Liver (tissue), 9 donors: ENCODE measurements around the gene ALPK3. TPM values are rescaled to one million over a fixed set of nuclear protein-coding genes. Genes with fewer than 3 reads are reported as not detected.

Experiments used
- DNase-seq: peaks from one replicate; pipeline ENCODE4 v3.0.0-alpha.2; 2017; ENCODE audit warnings: low spot score
- H3K27ac ChIP-seq, 2 donors: one replicate each; pipeline ENCODE4 v1.7.0; 2013; ENCODE audit warnings: inconsistent platforms in 2 of 2, low read length in 2 of 2, control low read depth in 1 of 2, low read depth in 1 of 2, mild to moderate bottlenecking in 1 of 2
- H3K27me3 ChIP-seq, 4 donors: one replicate each; pipeline versions ENCODE4 v1.6.1 to v1.7.0; 2013; ENCODE audit warnings: low read length in 3 of 4, inconsistent platforms in 1 of 4, mild to moderate bottlenecking in 1 of 4, moderate library complexity in 1 of 4; ENCODE audit not compliant: control insufficient read depth in 4 of 4, insufficient read depth in 4 of 4
- H3K36me3 ChIP-seq, 4 donors: one replicate each; pipeline versions ENCODE4 v1.6.1 to v1.7.0; 2013; ENCODE audit warnings: low read length in 3 of 4, mild to moderate bottlenecking in 3 of 4, low read depth in 1 of 4, moderate library complexity in 1 of 4; ENCODE audit not compliant: control insufficient read depth in 4 of 4, insufficient read depth in 3 of 4
- H3K4me1 ChIP-seq, 4 donors: one replicate each; pipeline versions ENCODE4 v1.6.1 to v1.7.0; 2013; ENCODE audit warnings: low read length in 3 of 4, mild to moderate bottlenecking in 3 of 4, moderate library complexity in 1 of 4; ENCODE audit not compliant: control insufficient read depth in 4 of 4, insufficient read depth in 4 of 4
- H3K4me3 ChIP-seq, 3 donors: one replicate each; pipeline versions ENCODE4 v1.6.1 to v1.7.0; 2013; ENCODE audit warnings: low read length in 3 of 3, control low read depth in 1 of 3, low read depth in 1 of 3, mild to moderate bottlenecking in 1 of 3
- H3K9ac ChIP-seq, 2 donors: one replicate each; pipeline ENCODE4 v1.7.0; 2013; ENCODE audit warnings: low read length in 2 of 2, mild to moderate bottlenecking in 2 of 2, moderate library complexity in 2 of 2, control low read depth in 1 of 2, low read depth in 1 of 2
- H3K9me3 ChIP-seq, 4 donors: one replicate each; pipeline versions ENCODE4 v1.6.1 to v1.7.0; 2013; ENCODE audit warnings: low read length in 3 of 4; ENCODE audit not compliant: control insufficient read depth in 4 of 4
- EGR1 ChIP-seq, 2 donors: IDR thresholded peaks; 2 replicates each; pipeline ENCODE4 v1.6.1; 2016 to 2018; ENCODE audit warnings: antibody characterized with exemption in 2 of 2, low read depth in 2 of 2
- FOXA1 ChIP-seq: IDR thresholded peaks from 2 replicates; pipeline ENCODE4 v1.6.1; 2016; ENCODE audit warnings: antibody characterized with exemption
- FOXA2 ChIP-seq: IDR thresholded peaks from 2 replicates; pipeline ENCODE4 v1.6.1; 2016; ENCODE audit warnings: antibody characterized with exemption
- HNF4A ChIP-seq, 2 donors: conservative IDR thresholded peaks; 2 replicates each; pipeline ENCODE4 v1.6.1; 2016; ENCODE audit warnings: antibody characterized with exemption in 2 of 2, mild to moderate bottlenecking in 2 of 2
- HNF4G ChIP-seq: IDR thresholded peaks from 2 replicates; pipeline ENCODE4 v1.6.1; 2016; ENCODE audit warnings: antibody characterized with exemption
- JUND ChIP-seq, 2 donors: IDR thresholded peaks; 2 replicates each; pipeline ENCODE4 v1.6.1; 2016; ENCODE audit warnings: antibody characterized with exemption in 2 of 2
- NR2F2 ChIP-seq: IDR thresholded peaks from 2 replicates; pipeline ENCODE4 v1.6.1; 2016; ENCODE audit warnings: antibody characterized with exemption
- RAD21 ChIP-seq, 2 donors: IDR thresholded peaks; 2 replicates each; pipeline ENCODE4 v1.6.1; 2016; ENCODE audit warnings: antibody characterized with exemption in 2 of 2, mild to moderate bottlenecking in 2 of 2
- RXRA ChIP-seq, 2 donors: IDR thresholded peaks; 2 replicates each; pipeline ENCODE4 v1.6.1; 2017 to 2018; ENCODE audit warnings: antibody characterized with exemption in 2 of 2, mild to moderate bottlenecking in 1 of 2
- SP1 ChIP-seq: IDR thresholded peaks from 2 replicates; pipeline ENCODE4 v1.6.1; 2018; ENCODE audit warnings: antibody characterized with exemption, mild to moderate bottlenecking
- YY1 ChIP-seq: IDR thresholded peaks from 2 replicates; pipeline ENCODE4 v1.6.1; 2016; ENCODE audit warnings: antibody characterized with exemption, mild to moderate bottlenecking
- WGBS: extraction: QIAGEN DNeasy Blood & Tissue Kit; methylation state at CpG from one replicate; pipeline ENCODE4 v1.1.7; 2013; 5-methylcytosine and 5-hydroxymethylcytosine counted together
- polyA plus RNA-seq, 2 donors: library from polyadenylated mRNA; stranded (reverse) in 1 of 2; unstranded in 1 of 2; fragments of 200-250 nt in 1 of 2; fragments of >200 nt in 1 of 2; fragmentation: Nextera tagmentation in 1 of 2; extraction: Ambion mirVana in 1 of 2; gene quantifications; one replicate each; pipeline versions ENCODE4 v1.2.1 to v1.2.3, GENCODE V29; 2013 to 2015
- total RNA-seq, 2 donors: library from RNA; depleted of rRNA; stranded (reverse); fragments of >200 nt; gene quantifications; one replicate each; pipeline ENCODE4 v1.2.3, GENCODE V29; 2014
- TF ChIP-seq, protein P1 (sequence below): IDR thresholded peaks from 2 replicates; pipeline ENCODE4 v1.6.1; 2016; ENCODE audit warnings: antibody characterized with exemption
- TF ChIP-seq, protein P2 (sequence below): IDR thresholded peaks from 2 replicates; pipeline ENCODE4 v1.6.1; 2016; ENCODE audit warnings: antibody characterized with exemption
- TF ChIP-seq, protein P3 (sequence below): IDR thresholded peaks from 2 replicates; pipeline ENCODE4 v1.6.1; 2016; ENCODE audit warnings: antibody characterized with exemption, mild to moderate bottlenecking
- TF ChIP-seq, protein P4 (sequence below): IDR thresholded peaks from 2 replicates; pipeline ENCODE4 v1.6.1; 2016; ENCODE audit warnings: antibody characterized with exemption
- TF ChIP-seq, protein P5 (sequence below): fragments of 150-350 bp; IDR thresholded peaks from 2 replicates; pipeline ENCODE4 v1.5.1; 2017; ENCODE audit warnings: improper control_type of control experiment, low read depth, low read length; ENCODE audit not compliant: missing input control
- donor health status: healthy.
- donor health status: healthy.
- donor health status: healthy.
- donor health status: healthy.
- donor health status: healthy.

Gene ALPK3
- total and polyA plus RNA-seq, 4 donors, result 0.96 to 10.0 (median 2.8) TPM

DNA sequence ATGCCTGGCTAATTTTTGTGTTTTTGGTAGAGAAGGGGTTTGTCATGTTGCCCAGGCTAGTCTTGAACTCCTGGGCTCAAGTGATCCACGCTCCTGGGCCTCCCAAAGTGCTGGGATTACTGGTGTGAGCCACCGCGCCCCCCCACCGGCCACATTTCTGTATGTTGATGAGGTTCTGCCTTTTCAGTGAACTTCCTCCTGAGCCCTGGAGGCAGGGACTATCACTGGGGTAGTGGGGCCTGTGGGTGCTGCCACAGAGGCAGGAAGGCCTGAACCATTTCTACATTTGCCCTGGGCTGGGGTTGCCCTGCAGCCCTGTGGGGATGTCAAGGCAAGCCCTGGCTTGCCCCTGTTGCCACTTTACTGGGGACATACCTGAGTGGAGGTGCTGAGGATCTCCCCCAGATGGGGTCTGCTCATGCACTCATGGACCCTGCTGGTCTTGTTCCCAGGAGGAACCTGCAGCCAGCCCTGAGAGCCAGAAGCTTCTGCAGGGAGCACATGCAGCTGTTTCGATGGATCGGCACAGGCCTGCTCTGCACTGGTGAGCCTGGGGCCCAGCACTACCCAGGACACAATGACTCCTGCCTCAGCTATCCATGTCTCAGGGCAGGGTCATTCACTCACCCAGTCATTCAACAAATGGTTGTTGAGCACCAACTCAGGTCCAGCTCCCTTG lies 73.0 kb downstream of the ALPK3 start (continued):
- TF ChIP-seq, protein P1, sequence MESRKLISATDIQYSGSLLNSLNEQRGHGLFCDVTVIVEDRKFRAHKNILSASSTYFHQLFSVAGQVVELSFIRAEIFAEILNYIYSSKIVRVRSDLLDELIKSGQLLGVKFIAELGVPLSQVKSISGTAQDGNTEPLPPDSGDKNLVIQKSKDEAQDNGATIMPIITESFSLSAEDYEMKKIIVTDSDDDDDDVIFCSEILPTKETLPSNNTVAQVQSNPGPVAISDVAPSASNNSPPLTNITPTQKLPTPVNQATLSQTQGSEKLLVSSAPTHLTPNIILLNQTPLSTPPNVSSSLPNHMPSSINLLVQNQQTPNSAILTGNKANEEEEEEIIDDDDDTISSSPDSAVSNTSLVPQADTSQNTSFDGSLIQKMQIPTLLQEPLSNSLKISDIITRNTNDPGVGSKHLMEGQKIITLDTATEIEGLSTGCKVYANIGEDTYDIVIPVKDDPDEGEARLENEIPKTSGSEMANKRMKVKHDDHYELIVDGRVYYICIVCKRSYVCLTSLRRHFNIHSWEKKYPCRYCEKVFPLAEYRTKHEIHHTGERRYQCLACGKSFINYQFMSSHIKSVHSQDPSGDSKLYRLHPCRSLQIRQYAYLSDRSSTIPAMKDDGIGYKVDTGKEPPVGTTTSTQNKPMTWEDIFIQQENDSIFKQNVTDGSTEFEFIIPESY, result no peak

DNA sequence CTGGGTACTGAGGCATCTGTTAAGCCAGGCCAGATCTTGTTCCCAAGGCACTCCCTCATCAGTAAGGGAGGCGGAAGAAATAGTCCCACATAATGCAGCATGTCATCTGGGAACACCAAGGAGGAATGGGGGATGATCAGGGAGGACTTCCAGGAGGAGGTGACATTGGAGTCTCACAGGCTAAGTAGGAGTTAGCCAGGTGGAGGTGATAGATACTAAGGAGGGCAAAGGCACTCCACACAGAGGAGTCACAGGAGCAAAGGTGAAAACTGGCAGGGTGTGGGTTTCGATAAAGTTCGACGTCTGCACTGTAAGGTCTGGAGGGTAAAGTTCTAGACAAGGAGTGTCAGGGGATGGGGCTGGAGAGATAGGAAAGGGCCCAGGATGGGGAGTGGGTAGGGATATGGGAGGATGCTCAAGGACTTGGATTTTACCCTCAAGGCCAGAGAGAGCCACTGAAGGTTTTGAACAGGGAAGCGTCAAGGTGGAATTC lies 73.6 kb downstream of the ALPK3 start:
- no peaks in the 10 kb centered on the region for H3K9me3 ChIP-seq
- no peak overlapping the region for H3K9ac ChIP-seq
- no peak for DNase-seq
- no peaks in the 10 kb centered on the region for H3K27me3 ChIP-seq
- WGBS, result 81% methylated on average over 5 of the region's 5 CpGs
- H3K4me3 ChIP-seq, result no peak overlapping the region
- H3K27ac ChIP-seq, result no peak overlapping the region
- H3K36me3 ChIP-seq, result peaks cover 4 to 50% (median 37%) of the 10 kb centered on the region in 4 donors
- TF ChIP-seq HNF4A (conservative IDR thresholded peaks at IDR 0.05) (no peak), RAD21 (IDR thresholded peaks at IDR 0.05) (no peak), NR2F2 (no peak), FOXA1 (no peak), FOXA2 (no peak), EGR1 (IDR thresholded peaks at IDR 0.05; ENCODE audit: low read depth in 2 of 2) (no peak), HNF4G (no peak), SP1 (no peak), YY1 (no peak), RXRA (IDR thresholded peaks at IDR 0.05) (no peak), JUND (IDR thresholded peaks at IDR 0.05) (no peak)
- TF ChIP-seq, protein P2, sequence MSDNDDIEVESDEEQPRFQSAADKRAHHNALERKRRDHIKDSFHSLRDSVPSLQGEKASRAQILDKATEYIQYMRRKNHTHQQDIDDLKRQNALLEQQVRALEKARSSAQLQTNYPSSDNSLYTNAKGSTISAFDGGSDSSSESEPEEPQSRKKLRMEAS, result no peak
- TF ChIP-seq, protein P1, result no peak
- TF ChIP-seq, protein P3, sequence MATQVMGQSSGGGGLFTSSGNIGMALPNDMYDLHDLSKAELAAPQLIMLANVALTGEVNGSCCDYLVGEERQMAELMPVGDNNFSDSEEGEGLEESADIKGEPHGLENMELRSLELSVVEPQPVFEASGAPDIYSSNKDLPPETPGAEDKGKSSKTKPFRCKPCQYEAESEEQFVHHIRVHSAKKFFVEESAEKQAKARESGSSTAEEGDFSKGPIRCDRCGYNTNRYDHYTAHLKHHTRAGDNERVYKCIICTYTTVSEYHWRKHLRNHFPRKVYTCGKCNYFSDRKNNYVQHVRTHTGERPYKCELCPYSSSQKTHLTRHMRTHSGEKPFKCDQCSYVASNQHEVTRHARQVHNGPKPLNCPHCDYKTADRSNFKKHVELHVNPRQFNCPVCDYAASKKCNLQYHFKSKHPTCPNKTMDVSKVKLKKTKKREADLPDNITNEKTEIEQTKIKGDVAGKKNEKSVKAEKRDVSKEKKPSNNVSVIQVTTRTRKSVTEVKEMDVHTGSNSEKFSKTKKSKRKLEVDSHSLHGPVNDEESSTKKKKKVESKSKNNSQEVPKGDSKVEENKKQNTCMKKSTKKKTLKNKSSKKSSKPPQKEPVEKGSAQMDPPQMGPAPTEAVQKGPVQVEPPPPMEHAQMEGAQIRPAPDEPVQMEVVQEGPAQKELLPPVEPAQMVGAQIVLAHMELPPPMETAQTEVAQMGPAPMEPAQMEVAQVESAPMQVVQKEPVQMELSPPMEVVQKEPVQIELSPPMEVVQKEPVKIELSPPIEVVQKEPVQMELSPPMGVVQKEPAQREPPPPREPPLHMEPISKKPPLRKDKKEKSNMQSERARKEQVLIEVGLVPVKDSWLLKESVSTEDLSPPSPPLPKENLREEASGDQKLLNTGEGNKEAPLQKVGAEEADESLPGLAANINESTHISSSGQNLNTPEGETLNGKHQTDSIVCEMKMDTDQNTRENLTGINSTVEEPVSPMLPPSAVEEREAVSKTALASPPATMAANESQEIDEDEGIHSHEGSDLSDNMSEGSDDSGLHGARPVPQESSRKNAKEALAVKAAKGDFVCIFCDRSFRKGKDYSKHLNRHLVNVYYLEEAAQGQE, result no peak
- TF ChIP-seq, protein P4, sequence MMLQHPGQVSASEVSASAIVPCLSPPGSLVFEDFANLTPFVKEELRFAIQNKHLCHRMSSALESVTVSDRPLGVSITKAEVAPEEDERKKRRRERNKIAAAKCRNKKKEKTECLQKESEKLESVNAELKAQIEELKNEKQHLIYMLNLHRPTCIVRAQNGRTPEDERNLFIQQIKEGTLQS, result no peak
- TF ChIP-seq, protein P5, sequence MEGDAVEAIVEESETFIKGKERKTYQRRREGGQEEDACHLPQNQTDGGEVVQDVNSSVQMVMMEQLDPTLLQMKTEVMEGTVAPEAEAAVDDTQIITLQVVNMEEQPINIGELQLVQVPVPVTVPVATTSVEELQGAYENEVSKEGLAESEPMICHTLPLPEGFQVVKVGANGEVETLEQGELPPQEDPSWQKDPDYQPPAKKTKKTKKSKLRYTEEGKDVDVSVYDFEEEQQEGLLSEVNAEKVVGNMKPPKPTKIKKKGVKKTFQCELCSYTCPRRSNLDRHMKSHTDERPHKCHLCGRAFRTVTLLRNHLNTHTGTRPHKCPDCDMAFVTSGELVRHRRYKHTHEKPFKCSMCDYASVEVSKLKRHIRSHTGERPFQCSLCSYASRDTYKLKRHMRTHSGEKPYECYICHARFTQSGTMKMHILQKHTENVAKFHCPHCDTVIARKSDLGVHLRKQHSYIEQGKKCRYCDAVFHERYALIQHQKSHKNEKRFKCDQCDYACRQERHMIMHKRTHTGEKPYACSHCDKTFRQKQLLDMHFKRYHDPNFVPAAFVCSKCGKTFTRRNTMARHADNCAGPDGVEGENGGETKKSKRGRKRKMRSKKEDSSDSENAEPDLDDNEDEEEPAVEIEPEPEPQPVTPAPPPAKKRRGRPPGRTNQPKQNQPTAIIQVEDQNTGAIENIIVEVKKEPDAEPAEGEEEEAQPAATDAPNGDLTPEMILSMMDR, result no peak
- H3K4me1 ChIP-seq, result peaks cover 2 to 26% (median 9%) of the 10 kb centered on the region in 4 donors
